Adrenal gland (tissue), 5 donors: Measurements from ENCODE around the gene LRPAP1.

Source experiments
- CTCF ChIP-seq, 6 experiments: fragments of 450-650 bp in 4 of 6; fragments of 200-600 bp in 2 of 6; sonication (generic) in 1 of 6; IDR thresholded peaks; 1 replicate in 5 of 6; 2 replicates in 1 of 6; pipeline versions ENCODE4 v1.5.1 to v1.8.0; 2016 to 2021; ENCODE audit warnings: antibody characterized with exemption in 6 of 6, mild to moderate bottlenecking in 2 of 6, moderate library complexity in 1 of 6
- POLR2A ChIP-seq, 2 donors: fragments of 450-650 bp; IDR thresholded peaks; one replicate each; pipeline ENCODE4 v1.6.1; 2017; ENCODE audit warnings: antibody characterized with exemption in 2 of 2, mild to moderate bottlenecking in 2 of 2, moderate library complexity in 1 of 2
- donor health status: DM: no; HTN: no; CAD: no.

DNA sequence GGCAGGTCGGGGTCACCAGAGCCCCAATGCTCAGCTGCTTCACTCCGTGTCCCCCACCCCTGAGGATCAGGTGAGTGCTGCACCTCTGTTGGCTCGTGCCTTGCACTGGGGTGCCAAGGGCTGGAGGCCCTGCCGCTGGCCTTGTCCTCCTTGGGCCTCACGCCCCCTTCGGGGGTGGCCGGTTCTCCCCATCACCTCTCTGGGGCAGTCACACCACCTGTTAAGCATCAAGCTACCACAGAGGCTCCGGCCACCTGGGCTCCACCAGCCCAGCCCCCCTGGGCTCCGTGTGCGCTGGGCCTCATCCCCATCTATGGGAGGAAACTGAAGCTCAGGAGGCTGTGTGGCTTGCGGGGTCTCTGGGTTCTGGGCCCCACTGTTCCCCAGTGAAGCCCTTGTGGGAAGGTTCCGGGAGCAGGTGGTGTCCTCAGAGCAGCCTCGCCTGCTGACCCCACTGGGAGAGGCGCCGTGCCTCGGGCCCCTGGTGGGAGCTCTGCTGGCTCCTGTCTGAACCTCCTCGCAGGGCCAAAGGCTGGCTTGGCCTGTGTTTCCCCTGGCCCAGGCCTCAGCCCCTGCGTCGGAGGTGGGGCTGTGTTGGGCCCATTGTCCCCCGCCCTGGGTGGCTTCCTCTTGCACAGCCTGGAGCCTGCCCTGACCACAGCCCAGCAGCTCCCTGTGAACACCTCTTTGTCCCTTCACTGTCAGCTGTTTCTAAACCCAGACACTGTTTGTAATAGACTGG lies 38.3 kb downstream of the LRPAP1 start:
- TF ChIP-seq CTCF (IDR thresholded peaks at IDR 0.05) (no peak), POLR2A (IDR thresholded peaks at IDR 0.05) (no peak)
